Right forelimb (tissue), 1 donor: ENCODE results near the gene NR4A2.
"Not testable (repeated sequence)": the region's sequence is repeated elsewhere in the genome, so short reads cannot be mapped to it uniquely, and the experiment has no call there.

Source experiments
- DNase-seq: peaks from one replicate; pipeline ENCODE4 v3.0.0-alpha.2; 2018

Gene NR4A2

DNA sequence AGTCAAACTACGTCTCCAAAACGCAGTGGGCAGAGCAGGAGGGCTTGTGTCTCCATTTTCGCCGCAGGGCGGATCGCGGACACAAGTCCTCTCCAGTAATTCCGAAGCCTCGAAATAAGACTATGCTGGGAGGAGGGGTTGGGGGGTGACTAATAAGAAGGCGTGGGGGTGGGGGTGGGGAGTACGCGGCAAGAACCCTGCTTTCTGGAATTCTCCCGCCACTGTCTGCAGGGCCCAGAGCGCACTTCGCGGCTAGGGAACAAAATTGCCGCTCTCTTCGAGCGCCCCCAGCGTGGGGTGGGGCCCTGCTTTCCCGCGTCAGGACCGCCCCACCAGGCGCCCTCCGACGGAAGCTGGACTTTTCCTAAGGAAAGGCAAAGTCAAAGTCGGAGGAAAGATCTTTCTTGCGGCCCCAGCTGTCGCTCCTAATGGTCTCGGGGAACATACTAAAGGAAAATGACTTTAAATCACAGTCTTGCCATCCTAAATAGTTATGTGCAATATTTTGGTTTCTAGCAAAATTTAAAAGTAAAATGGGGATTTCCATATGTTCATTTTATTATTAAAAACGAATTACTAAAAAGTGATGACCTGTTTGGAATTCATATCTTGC lies 11.9 kb downstream of the NR4A2 start:
- DNase-seq = peak; percentile 62

DNA sequence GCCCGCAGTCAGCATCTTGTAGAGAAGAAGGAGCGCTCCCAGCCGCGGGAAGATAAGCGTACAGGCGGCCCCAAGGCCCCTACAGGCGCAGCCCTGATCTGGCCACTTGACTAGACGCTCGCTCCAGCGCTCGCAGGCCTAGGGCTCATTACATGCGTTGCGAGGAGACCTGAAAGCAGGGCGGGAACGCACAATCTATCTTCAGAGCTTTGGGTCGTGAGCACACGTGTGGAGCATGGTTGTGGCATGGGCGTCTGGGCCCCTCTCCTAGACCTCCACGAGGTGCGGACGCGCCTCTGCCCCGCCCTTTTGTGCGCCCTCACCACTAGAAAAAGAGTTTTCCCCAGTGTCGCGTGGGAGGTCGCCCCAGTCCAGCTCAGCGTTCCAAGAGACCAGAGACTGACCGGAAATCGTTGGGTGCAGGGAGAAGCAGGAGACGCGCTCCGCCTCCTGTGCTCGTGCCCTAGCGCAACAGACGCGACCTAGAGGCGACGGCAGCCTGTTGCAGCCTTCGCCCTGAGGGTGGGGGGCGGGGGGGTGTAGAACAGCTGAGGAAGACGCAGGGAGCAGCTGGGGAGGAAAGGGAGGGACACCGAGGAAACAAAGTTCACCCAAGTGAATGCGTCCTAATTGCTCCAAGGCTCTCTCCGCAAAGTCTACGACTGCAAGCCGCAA lies 12.6 kb downstream of the NR4A2 start:
- DNase-seq = peak; percentile 66

DNA sequence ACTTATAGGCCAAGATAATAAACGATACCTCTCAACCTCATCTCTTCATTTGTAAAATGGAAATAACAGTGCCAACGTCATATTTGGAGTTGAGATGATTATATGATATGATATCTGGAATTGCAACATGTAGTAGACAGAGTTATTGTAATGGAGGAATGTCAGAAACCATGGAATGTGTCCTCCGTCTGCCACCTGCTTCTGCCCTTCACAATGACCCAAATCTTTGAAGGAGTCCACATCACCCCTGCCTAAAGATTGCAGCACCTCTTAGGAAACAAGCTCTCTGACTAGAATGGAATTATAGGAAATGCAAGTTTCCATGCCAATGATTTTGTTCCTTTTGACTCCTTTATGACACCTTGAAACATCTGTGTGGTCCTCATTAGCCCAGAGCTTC lies 14.9 kb downstream of the NR4A2 start:
- DNase-seq = no peak

DNA sequence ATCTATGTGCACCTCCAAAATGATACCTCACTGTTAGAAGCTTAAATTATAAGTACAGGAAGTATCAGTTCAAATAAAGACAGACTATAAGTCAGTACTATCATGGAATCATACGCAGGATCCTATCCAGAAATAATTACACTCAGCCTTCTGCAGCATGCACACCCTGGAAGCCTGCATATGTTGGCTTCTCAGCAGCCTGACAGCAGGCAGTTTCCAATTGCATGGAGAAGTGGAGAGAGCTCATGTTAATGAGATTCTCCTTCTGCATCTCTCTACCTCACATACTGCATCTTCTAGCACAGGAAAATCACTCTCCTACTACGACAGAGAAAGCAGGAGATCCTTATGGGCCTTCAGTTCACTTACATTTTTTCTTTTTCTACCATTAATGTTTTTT lies 20.5 kb downstream of the NR4A2 start:
- DNase-seq = no peak

DNA sequence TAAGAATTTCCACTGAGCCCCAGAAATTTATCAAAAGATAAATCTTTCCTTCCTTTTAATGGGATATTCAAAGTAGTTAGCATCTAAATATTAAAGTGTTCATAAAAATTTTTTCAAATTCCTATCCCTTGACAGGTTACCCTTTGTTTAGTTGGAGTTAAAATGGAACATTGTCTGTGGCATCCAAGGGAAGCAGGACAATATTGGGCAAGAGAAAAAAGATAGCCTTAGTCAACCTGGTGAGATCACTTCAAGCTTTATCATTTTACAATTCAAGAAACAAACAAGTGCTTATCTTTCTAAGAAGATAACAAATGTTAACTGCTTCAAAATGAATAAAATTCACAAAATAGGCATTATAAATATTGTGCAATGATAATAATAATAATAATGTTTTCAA lies 21.7 kb downstream of the NR4A2 start:
- DNase-seq = no peak

DNA sequence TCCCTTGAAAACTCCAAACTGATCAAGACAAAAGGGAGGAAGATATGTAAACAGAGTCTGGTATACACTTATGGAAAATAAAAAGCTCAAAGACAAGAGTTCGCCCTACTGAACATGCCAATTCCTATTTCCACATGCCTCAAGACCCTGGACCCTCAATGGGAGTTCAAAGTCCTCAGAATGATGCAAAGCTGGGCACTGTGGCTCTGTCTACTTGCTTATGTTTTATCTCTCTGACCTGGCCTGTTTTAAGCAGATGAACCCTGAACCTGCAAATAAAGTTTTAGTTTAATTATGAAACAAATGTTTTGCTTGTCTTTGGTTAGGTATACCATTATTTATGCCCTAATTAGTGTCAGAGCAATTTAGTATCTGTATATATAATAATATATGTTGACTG lies 22.6 kb downstream of the NR4A2 start:
- DNase-seq = no peak

DNA sequence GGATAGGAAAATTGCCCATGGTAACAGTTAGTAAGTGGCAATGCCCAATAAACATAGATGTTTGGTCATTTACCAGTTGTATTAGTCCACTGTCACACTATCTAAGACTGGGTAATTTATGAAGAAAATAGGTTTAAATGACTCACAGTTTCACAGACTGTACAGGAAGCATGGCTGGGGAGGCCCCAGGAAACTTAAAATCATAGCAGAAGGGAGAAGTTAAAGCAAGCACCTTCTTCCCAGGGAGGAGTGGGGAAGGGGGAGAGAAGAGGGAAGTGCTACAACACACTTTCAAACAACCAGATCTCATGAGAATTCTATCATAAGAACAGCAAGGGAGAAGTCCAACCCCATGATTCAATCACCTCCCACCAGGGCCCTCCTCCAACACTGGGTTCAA lies 23.4 kb downstream of the NR4A2 start:
- DNase-seq = no peak

DNA sequence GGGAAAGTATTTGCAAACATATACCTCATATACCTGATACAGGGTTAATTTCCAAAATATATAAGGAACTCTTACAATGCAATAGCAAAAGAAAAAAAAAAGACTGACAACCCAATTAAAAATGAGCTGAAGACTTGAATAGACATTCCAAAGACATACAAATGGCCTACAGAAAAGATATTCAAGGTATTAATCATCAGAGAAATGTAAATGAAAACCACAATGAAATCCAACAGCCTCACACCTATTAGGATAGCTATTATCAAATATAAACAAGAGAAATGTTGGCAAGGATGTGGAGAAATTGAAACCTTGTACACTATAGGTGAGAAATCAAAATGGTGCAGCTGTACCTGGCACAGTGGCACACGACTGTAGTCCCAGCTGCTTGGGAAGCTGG lies 25.7 kb downstream of the NR4A2 start:
- DNase-seq = no peak

DNA sequence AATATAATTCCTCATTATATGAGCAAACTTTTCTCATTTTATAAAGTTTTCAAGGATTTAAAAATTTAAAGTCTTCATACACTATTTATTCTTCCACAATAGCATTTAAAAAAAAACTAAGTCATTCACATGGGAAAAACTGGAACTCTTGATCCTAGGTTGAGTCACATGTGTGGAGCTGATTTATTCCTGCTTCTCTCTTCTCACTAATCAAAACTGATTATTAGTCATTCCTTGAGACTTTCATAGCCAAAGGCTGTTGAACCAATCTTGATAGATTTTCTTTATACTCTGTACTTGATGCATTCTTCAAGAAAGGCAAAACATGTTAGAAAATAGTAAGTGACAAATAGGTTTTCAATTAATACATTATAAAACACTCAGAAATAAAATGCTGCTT lies 27.4 kb downstream of the NR4A2 start:
- no peak for DNase-seq

DNA sequence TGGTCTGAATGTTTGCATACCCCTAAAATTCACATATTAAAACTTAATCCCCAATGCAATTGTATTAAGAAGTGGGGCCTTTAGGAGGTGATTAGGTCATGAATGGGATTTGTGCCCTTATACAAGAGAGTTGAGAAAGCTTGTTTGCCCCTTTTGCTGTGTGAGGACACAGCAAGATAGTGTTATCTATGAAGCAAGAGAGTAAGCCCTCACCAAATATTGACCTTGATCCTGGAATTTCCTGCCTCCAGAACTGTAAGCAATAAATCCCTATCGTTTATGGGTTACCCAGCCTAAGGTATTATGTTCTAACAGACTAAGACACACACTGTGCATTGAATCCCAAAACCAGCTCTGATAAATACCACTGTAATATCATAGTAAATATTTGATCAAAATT lies 32.2 kb downstream of the NR4A2 start:
- DNase-seq = no peak

DNA sequence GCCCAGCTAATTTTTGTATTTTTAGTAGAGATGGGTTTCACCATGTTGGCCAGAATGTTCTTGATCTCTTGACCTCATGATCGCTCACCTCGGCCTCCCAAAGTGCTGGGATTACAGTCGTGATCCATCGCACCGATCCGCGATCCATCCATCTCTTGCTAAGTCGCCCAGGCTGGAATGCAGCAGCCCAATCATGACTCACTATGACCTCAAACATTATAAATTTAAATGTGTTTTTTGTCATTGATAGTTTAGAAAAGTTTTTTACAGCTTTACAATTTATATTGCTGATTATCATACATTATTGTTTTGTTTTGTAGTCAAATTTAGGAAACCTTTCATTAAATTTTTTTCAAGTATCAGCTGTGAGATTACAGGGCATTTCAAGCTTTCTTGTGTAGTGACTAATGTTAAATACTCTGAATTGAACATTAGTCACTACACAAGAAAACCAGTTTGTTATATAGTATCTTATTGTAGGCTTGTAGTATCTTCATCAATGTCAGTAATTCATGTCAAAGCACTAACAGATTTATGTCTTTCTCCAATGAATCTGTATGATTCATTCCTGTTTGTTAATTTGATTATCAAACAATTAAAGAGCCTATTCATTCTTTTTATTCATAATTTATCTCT lies 37.5 kb downstream of the NR4A2 start:
- DNase-seq = no peak

DNA sequence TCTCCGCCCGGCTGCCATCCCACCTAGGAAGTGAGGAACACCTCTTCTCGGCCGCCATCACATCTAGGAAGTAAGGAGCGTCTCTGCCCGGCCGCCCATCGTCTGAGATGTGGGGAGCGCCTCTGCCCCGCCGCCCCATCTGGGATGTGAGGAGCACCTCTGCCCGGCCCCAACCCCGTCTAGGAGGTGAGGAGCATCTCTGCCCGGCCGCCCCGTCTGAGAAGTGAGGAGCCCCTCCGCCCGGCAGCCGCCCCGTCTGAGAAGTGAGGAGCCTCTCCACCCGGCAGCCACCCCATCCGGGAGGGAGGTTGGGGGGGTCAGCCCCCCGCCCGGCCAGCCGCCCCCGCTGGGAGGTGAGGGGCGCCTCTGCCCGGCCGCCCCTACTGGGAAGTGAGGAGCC lies 39.1 kb downstream of the NR4A2 start:
- DNase-seq = not testable (repeated sequence)

DNA sequence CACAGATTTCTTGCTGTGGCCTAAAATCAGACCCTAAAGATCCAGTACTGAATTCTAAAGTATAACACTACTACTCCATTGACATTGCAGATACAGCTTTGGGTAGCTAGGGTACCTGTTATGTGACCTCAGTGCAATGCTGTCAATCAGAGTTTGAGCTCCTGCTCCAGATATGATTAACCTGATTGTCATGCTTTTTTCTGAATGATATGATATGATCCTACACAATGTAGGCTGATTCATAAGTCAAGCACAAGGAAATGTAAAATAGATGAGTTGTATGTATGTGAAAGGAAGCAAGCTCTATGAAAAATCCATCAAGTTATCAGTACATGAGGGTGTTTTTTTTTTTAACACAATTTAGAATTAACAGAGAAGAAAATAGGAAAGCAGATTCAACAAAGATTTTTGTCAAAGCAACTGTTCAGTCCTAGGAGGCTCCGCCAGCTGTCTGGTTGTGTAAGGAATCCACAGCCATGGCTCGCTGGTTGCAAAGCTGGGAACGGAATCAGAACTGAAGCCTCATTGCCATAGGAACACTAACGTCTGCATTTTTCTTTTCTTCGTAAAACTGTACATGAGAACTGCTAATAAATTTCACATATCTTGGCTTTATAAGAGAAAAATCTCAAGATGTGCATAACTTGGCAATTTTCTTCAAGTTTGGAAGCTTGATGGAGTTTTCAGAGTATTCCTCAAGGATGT lies 52.9 kb downstream of the NR4A2 start:
- DNase-seq = no peak
